Mammary epithelial cell (primary cell): ENCODE measurements around the gene ABCA4.

ENCODE experiments used
- EZH2 ChIP-seq: IDR thresholded peaks from 2 replicates; pipeline ENCODE4 v1.6.1; 2012; ENCODE audit warnings: low read length, inconsistent platforms, borderline replicate concordance
- TF ChIP-seq, protein P1 (sequence below), 2 donors: IDR thresholded peaks in 1 of 2; conservative IDR thresholded peaks in 1 of 2; 2 replicates each; pipeline ENCODE4 v1.5.1; 2011 to 2012; ENCODE audit warnings: inconsistent platforms in 2 of 2, low read length in 2 of 2, mild to moderate bottlenecking in 2 of 2, control low read depth in 1 of 2, low read depth in 1 of 2; ENCODE audit not compliant: insufficient read depth in 1 of 2; ENCODE audit errors: extremely low read depth in 1 of 2

DNA sequence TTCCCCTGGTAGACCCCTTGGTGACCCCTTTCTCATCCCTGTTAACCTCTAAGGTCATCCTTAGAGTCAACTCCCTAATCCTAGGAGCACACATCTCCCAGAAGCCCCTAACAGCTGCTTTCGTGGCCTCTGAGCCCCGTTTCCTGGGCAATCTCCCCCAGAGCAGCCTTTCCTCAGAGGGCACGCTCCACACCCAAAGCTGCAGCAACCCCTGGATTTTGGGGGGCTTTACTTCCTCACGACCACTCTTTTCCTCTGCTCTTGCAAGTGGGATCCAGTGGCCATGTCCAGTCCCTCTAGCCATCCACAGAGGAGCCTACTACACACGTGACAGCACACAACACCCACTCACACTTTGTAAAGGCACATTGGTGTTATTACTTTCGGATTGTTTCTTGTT, 13.8 kb downstream of the ABCA4 start:
- TF ChIP-seq, protein P1, sequence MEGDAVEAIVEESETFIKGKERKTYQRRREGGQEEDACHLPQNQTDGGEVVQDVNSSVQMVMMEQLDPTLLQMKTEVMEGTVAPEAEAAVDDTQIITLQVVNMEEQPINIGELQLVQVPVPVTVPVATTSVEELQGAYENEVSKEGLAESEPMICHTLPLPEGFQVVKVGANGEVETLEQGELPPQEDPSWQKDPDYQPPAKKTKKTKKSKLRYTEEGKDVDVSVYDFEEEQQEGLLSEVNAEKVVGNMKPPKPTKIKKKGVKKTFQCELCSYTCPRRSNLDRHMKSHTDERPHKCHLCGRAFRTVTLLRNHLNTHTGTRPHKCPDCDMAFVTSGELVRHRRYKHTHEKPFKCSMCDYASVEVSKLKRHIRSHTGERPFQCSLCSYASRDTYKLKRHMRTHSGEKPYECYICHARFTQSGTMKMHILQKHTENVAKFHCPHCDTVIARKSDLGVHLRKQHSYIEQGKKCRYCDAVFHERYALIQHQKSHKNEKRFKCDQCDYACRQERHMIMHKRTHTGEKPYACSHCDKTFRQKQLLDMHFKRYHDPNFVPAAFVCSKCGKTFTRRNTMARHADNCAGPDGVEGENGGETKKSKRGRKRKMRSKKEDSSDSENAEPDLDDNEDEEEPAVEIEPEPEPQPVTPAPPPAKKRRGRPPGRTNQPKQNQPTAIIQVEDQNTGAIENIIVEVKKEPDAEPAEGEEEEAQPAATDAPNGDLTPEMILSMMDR (conservative IDR thresholded peaks at IDR 0.05 in 1 of 2, IDR thresholded peaks at IDR 0.05 in 1 of 2; ENCODE audit: extremely low read depth in 1 of 2, insufficient read depth in 1 of 2, low read depth in 1 of 2, low read length in 2 of 2): no peak
- no peak for TF ChIP-seq EZH2
